GM21786 (cell line): ENCODE data around the gene AGAP9.
"Not testable (repeated sequence)": the region's sequence is repeated elsewhere in the genome, so short reads cannot be mapped to it uniquely, and the experiment has no call there.

Source experiments
- ATAC-seq: cut with Tn5 transposase; IDR thresholded peaks from one replicate; pipeline ENCODE4 v1.9.1; 2021; ENCODE audit not compliant: unreplicated experiment

AGAP9 gene

GRCh38 chr10:47489630-47490029 lies 33.8 kb downstream of the AGAP9 start:
- not testable (repeated sequence) for ATAC-seq

GRCh38 chr10:47485943-47486342 lies 37.5 kb downstream of the AGAP9 start:
- not testable (repeated sequence) for ATAC-seq

- ATAC-seq, result not testable (repeated sequence)
Measured at GRCh38 chr10:47484786-47485185, 38.7 kb downstream of the AGAP9 start.

GRCh38 chr10:47483923-47484322 lies 39.5 kb downstream of the AGAP9 start, which contains the start of gene ANXA8:
Gene ANXA8, minus strand, starts transcription at chr10:47484115. Its CDS starts 182 bp downstream, at chr10:47483933.
- ATAC-seq, result not testable (repeated sequence)

- ATAC-seq, result not testable (repeated sequence)
Measured at GRCh38 chr10:47482367-47482766, 41.1 kb downstream of the AGAP9 start.

- not testable (repeated sequence) for ATAC-seq
Measured at GRCh38 chr10:47481768-47482181, 41.7 kb downstream of the AGAP9 start.

GRCh38 chr10:47481182-47481766 lies 42.2 kb downstream of the AGAP9 start:
- ATAC-seq, result not testable (repeated sequence)

- not testable (repeated sequence) for ATAC-seq
Measured at GRCh38 chr10:47480133-47480532, 43.3 kb downstream of the AGAP9 start.

- not testable (repeated sequence) for ATAC-seq
Measured at GRCh38 chr10:47478114-47478513, 45.3 kb downstream of the AGAP9 start.

GRCh38 chr10:47477078-47477477 lies 46.4 kb downstream of the AGAP9 start:
- not testable (repeated sequence) for ATAC-seq

GRCh38 chr10:47475101-47475500 lies 48.3 kb downstream of the AGAP9 start:
- not testable (repeated sequence) for ATAC-seq

- not testable (repeated sequence) for ATAC-seq
Measured at GRCh38 chr10:47473516-47473915, 49.9 kb downstream of the AGAP9 start.

- ATAC-seq, result peak; percentile 79
Measured at GRCh38 chr10:47472647-47473046, 50.8 kb downstream of the AGAP9 start.

GRCh38 chr10:47472072-47472471 lies 51.4 kb downstream of the AGAP9 start:
- not testable (repeated sequence) for ATAC-seq

GRCh38 chr10:47468731-47469528 lies 54.5 kb downstream of the AGAP9 start:
- not testable (repeated sequence) for ATAC-seq

- ATAC-seq, result not testable (repeated sequence)
Measured at GRCh38 chr10:47467957-47468356, 55.5 kb downstream of the AGAP9 start.

GRCh38 chr10:47467458-47467857 lies 56.0 kb downstream of the AGAP9 start:
- ATAC-seq, result not testable (repeated sequence)

GRCh38 chr10:47465216-47465917 lies 58.1 kb downstream of the AGAP9 start:
- not testable (repeated sequence) for ATAC-seq

- not testable (repeated sequence) for ATAC-seq
Measured at GRCh38 chr10:47462577-47463358, 60.7 kb downstream of the AGAP9 start.

- not testable (repeated sequence) for ATAC-seq
Measured at GRCh38 chr10:47461261-47461687, 62.2 kb downstream of the AGAP9 start.
